Subcutaneous abdominal adipose tissue (tissue), 5 donors: Measurements from ENCODE around the gene CYREN.

Experiments
- H3K27ac ChIP-seq: one replicate; pipeline ENCODE4 v1.7.0; 2013; ENCODE audit warnings: low read depth, mild to moderate bottlenecking, inconsistent platforms, low read length, moderate library complexity
- H3K27me3 ChIP-seq, 5 donors: one replicate each; pipeline ENCODE4 v1.7.0; 2013; ENCODE audit warnings: low read length in 5 of 5, inconsistent platforms in 1 of 5; ENCODE audit not compliant: control insufficient read depth in 5 of 5, insufficient read depth in 4 of 5
- H3K36me3 ChIP-seq, 5 donors: one replicate each; pipeline ENCODE4 v1.7.0; 2013; ENCODE audit warnings: low read length in 5 of 5; ENCODE audit not compliant: control insufficient read depth in 5 of 5, insufficient read depth in 5 of 5
- H3K4me1 ChIP-seq, 5 donors: one replicate each; pipeline ENCODE4 v1.7.0; 2013; ENCODE audit warnings: low read length in 5 of 5, mild to moderate bottlenecking in 3 of 5, moderate library complexity in 1 of 5; ENCODE audit not compliant: control insufficient read depth in 5 of 5, insufficient read depth in 5 of 5
- H3K4me3 ChIP-seq, 5 donors: one replicate each; pipeline ENCODE4 v1.7.0; 2013; ENCODE audit warnings: low read length in 5 of 5, low read depth in 1 of 5
- H3K9ac ChIP-seq, 5 donors: one replicate each; pipeline ENCODE4 v1.7.0; 2013; ENCODE audit warnings: low read length in 5 of 5, mild to moderate bottlenecking in 4 of 5, moderate library complexity in 3 of 5
- H3K9me3 ChIP-seq, 5 donors: one replicate each; pipeline ENCODE4 v1.7.0; 2013; ENCODE audit warnings: low read length in 5 of 5; ENCODE audit not compliant: control insufficient read depth in 5 of 5
- donor health status: healthy.
- donor health status: healthy.
- donor health status: healthy.
- donor health status: healthy.
- donor health status: healthy.

Gene CYREN

DNA sequence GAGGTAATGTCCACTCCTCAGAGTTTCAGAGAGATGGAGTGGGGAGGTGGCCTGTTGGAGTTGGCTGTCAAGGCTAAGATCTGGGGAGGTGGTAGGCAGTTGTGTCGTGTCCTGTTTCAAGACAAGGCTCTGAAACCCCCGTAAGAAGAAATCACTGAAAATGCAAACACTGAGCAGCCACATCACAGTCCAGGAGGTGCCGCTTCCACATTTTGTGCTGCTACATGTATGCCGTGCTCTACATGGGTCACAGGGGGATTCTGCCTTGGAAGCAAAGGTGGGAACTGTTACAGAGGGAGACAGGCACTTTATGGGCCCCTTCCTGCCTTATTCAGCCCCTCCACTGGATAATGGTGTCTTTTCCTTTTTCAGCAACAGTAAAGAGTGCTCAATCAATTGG is 28.9 kb upstream of the CYREN start:
- Histone ChIP-seq H3K27me3 (no peaks in the 10 kb centered on the region), H3K36me3 (peaks cover 28 to 99% (median 74%) of the 10 kb centered on the region in 5 donors), H3K27ac (no peak overlapping the region), H3K4me1 (peaks cover 0 to 10% (median 2%) of the 10 kb centered on the region in 5 donors), H3K9me3 (no peaks in the 10 kb centered on the region), H3K4me3 (no peak overlapping the region), H3K9ac (no peak overlapping the region)

DNA sequence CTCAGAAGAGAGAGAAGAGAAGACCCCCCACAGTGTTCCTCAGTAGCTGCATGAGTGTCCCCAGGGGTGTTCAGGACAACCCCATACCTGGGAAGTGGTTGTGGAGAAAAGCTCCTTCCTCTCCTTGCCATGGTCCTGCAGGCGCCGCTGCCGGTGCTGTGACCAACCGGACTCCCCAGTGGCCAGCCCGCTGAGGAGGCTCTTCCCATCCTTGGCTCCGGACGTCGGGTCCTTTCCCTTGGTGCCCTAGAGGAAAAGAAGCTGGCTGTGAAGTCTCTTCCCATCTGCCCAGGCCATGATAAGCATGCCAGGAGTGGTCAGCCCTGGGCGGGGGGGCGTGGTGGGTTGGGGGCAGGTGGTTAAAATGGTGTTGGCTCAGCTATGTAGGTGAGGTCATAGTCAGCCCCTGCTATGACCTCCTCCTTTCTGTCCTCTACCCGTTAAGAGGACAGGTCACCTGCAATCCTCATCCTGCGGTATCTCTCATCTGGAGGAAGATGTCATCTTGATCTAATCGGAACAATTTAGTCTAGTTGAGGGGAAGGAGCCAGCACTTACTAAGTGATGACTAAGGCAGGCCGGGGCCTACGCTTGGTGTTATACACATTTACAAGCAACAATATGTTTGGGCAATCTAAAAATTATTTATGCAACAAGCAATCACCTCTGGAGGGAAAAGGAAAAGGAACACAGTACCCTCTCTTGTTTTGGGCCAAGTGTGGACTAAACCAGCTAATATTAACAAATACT is 27.6 kb upstream of the CYREN start:
- Histone ChIP-seq H3K36me3 (peaks cover 24 to 99% (median 75%) of the 10 kb centered on the region in 5 donors), H3K27me3 (no peaks in the 10 kb centered on the region), H3K9ac (no peak overlapping the region), H3K4me1 (peaks cover 0 to 5% (median 2%) of the 10 kb centered on the region in 5 donors), H3K4me3 (no peak overlapping the region), H3K27ac (no peak overlapping the region), H3K9me3 (no peaks in the 10 kb centered on the region)

DNA sequence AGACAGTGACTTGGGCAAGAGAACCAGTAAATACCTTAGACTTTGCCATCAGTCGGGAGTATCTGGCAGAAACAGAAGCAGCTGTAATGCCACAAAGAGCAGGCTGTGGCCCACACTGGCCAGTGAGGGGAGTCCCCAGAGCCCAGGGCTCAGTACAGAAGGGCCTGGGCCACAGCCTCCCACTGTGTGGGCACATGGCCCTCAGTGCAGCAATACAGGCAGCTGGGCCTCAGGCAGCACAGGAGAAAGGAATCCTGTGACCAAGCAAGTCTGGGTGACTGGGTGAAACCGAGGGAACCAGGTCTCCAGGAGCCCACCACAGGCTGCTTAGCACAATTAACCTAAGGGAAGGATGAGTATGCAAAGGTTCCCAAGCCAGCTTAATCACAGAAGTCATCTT is 26.8 kb upstream of the CYREN start:
- Histone ChIP-seq H3K9me3 (no peaks in the 10 kb centered on the region), H3K36me3 (peaks cover 21 to 99% (median 76%) of the 10 kb centered on the region in 5 donors), H3K4me1 (peaks cover 0 to 5% (median 2%) of the 10 kb centered on the region in 5 donors), H3K27ac (no peak overlapping the region), H3K4me3 (no peak overlapping the region), H3K9ac (no peak overlapping the region), H3K27me3 (no peaks in the 10 kb centered on the region)

DNA sequence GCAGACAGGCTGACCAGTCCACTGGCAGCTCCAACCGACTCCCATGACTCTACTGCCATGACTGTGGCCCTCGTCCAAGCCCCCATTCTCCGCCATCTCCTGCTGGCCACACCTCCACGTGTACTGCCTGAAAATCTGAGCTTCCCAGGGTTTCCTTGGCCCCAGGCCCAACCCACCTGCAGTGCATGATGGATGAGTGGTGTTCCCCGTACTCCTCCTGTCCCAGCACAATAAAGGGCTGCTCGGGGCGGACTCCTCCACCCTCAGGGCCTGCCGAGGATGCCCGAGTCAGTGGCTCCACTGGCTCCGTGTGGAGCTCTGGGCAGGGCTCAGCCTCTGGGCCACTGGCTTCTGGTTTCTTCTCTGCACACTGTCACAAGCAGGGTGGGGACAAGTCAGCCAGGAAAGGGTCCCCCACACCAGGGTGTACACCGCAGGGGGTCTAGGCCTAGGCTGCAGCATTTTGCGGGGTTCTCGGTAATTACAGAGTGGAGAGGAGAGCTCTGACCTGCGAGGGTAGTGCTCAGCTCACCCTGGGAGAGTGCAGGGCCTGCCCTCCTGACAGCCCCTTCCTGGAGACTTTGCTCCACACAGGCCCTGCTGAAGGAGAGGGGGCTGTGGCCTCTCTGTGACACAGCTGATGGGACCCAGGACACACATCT is 25.6 kb upstream of the CYREN start:
- Histone ChIP-seq H3K36me3 (peaks cover 13 to 94% (median 71%) of the 10 kb centered on the region in 5 donors), H3K4me1 (peaks cover 0 to 5% (median 2%) of the 10 kb centered on the region in 5 donors), H3K27me3 (no peaks in the 10 kb centered on the region), H3K9me3 (no peaks in the 10 kb centered on the region), H3K4me3 (no peak overlapping the region), H3K9ac (no peak overlapping the region), H3K27ac (no peak overlapping the region)

DNA sequence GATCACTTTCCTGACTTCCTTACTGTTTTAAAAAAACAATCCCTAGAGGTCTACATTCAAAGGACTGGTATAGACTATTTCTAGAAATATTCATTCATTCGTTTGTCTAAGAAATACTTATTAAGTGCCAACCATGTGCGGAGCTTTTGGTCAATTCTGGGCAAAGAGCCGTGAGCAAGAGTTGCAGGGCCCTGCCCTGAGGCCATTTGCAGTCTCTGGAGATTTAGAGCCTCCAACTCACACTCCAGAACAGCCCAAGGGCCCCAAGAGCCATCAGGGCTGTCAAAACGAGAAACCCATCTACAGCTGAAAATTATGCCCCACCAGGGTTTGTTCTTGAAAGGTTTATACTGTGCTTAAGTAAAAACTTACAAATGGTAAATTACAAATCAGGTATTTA is 24.6 kb upstream of the CYREN start:
- Histone ChIP-seq H3K9me3 (no peaks in the 10 kb centered on the region), H3K27ac (no peak overlapping the region), H3K4me3 (no peak overlapping the region), H3K9ac (no peak overlapping the region), H3K4me1 (peaks cover 0 to 7% (median 4%) of the 10 kb centered on the region in 5 donors), H3K27me3 (no peaks in the 10 kb centered on the region), H3K36me3 (peaks cover 12 to 87% (median 68%) of the 10 kb centered on the region in 5 donors)

DNA sequence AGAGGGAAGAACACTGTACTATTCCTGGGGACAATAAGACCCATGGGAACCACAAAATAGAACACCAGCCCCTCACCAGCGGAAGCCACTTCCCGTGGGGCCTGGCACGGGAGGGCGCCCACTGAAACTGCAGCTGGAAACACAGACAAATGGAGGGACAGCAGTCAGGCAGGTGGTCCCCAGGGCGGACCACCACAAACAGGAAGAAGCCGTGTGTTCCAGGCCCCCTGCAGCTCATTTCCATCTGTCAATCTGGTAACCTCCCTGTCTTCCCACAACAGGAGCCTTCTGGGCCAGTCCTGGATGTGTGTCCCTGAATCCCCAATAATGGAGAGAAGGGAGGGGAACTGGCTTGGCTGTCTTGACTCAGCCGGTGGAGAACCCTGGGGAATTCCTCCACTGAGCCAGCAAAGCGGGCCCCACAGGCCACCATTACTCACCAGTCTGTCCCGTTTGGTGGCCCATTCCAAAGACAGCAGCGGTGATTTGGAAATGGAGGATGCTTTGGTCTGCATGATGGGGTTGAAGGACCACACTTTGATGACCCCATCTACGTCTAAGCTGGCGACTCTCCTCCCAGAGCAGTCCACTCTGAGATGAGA is 24.1 kb upstream of the CYREN start:
- peaks cover 7 to 84% (median 65%) of the 10 kb centered on the region in 5 donors for H3K36me3 ChIP-seq
- no peak overlapping the region for H3K4me3 ChIP-seq
- H3K4me1 ChIP-seq, result peaks cover 2 to 10% (median 6%) of the 10 kb centered on the region in 5 donors
- H3K27me3 ChIP-seq, result no peaks in the 10 kb centered on the region
- no peak overlapping the region for H3K27ac ChIP-seq
- H3K9ac ChIP-seq, result no peak overlapping the region
- H3K9me3 ChIP-seq, result no peaks in the 10 kb centered on the region

DNA sequence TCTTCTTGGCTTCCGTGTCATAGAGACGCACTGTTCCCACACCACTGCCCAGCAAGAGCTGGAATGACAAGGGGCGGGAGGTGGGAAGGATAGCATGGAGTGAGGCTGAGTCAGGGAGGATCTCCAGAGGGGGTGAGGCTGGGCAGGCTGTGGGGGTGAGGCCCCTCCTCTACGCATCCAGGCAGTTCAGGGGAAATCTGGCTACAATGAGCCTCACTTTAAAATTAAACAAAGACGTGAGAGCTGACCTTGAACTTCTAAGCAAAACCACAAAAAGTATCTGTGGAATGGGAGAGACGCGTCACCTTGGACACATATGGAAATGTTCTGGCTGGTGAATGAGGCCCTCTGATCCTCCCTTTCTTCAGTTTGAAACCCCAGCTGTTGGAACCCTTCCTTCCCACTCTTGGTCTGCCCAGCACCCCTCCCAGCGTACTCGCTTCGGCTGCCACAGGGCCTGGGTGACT is 23.1 kb upstream of the CYREN start:
- Histone ChIP-seq H3K4me3 (no peak overlapping the region), H3K27me3 (no peaks in the 10 kb centered on the region), H3K9ac (no peak overlapping the region), H3K9me3 (no peaks in the 10 kb centered on the region), H3K36me3 (peaks cover 3 to 83% (median 65%) of the 10 kb centered on the region in 5 donors), H3K4me1 (peaks cover 2 to 18% (median 11%) of the 10 kb centered on the region in 5 donors), H3K27ac (no peak overlapping the region)

DNA sequence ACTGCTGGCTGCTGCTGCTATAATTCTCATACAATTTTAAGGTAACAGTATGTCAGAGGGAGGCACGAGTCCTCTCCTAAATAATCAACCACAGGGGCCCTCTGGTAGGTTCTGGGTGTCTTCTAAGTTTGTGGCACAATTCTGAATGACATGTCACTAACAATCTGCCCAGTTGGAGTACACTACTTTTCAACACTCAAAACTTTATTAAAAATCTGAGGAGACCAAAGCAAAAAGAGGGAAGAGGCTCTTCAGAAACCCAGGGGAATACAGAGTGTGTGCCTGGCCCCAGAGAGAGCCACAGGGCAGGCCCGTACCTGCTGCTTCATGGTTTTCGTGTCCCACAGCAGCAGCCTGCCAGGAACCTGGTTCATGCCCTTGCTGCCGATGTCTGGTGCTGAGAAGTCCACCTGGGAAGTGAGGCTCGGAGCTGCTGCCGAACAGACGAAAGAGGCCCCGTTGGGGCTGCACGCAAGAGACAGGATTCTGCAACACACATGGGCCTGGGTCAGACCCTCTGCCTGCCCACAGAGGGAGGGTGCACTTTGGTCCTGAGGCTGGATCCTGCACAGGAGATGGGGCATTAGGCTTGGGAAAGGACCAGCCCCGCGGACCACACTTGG is 22.5 kb upstream of the CYREN start:
- Histone ChIP-seq H3K27ac (no peak overlapping the region), H3K4me3 (no peak overlapping the region), H3K4me1 (peaks cover 2 to 18% (median 11%) of the 10 kb centered on the region in 5 donors), H3K9ac (no peak overlapping the region), H3K9me3 (no peaks in the 10 kb centered on the region), H3K36me3 (peaks cover 3 to 83% (median 67%) of the 10 kb centered on the region in 5 donors), H3K27me3 (no peaks in the 10 kb centered on the region)

DNA sequence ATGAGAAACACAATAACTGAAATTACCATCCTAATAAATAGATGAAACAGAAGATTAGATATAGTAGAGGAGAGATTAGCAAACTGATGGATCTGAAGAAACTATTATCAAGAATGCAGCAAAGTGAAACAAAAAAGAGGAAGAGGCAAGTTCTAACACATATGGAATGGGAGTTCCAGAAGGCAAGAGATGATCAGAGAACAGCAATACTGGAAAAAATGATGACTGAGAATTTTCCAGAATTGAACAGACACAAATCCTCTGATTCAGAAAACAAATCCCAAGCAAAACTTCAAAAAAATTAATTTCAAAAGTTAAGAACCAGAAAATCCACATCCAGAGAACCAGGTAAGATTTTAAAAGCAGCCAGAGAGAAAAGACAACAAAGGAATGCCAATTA is 20.2 kb upstream of the CYREN start:
- no peaks in the 10 kb centered on the region for H3K9me3 ChIP-seq
- H3K4me3 ChIP-seq, result no peak overlapping the region
- H3K27ac ChIP-seq, result no peak overlapping the region
- H3K36me3 ChIP-seq, result peaks cover 7 to 83% (median 66%) of the 10 kb centered on the region in 5 donors
- peaks cover 2 to 18% (median 11%) of the 10 kb centered on the region in 5 donors for H3K4me1 ChIP-seq
- no peaks in the 10 kb centered on the region for H3K27me3 ChIP-seq
- H3K9ac ChIP-seq, result no peak overlapping the region
